SKM-1 treated with dmso at 0.1 percent for 144 hours (cell line): Measurements from ENCODE around the gene PLAGL1.
"Not testable (repeated sequence)": the region's sequence is repeated elsewhere in the genome, so short reads cannot be mapped to it uniquely, and the experiment has no call there.

Experiments used
- DNase-seq: peaks from one replicate; lab custom pipeline; 2025; ENCODE audit not compliant: unreplicated experiment; lab: John Stamatoyannopoulos, UW

The PLAGL1 gene

GRCh38 chr6:144008120-144008811 is at the start of gene PLAGL1:
TSS of gene PLAGL1 (minus strand) at chr6:144008259. CDS start at chr6:143948136, 60,123 bp downstream.
- peak; percentile 16 for DNase-seq

DNA sequence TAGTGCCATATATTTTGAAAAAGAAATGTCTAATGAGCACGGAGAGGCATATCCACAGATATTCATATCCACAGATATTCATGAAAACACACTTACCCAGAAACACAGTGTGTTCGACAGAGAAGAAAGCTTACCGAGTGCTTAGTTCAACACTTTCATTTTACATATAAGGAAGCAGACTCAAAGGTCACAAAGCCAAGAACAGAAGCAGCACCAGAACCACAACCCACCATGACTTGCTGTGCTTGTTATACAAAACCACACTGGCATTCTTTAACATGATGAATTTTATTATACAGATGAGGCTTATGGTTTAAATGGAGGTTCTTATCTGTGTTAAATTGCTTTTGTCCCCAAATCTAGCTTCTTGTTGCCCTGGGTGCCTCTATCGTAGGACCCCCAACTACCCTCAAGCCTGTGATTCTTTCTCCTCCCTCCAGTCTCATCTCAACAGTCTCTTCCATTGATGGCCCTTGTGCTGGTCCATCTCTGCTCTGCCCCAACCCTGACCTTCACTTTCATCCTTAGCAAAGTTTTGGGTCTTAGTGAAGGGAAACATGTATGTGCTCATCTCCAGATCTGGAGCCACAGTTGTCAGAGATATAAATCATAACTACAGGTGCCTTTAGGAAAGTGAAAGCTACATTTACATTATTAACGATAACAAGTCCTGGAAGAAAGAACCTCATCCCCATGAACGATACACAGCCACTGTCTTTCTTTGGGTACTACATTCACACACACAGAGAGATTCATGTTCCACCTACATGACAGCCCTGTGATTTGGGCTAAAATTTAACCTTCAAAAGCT is 47.3 kb upstream of the PLAGL1 start:
- DNase-seq, result no peak

DNA sequence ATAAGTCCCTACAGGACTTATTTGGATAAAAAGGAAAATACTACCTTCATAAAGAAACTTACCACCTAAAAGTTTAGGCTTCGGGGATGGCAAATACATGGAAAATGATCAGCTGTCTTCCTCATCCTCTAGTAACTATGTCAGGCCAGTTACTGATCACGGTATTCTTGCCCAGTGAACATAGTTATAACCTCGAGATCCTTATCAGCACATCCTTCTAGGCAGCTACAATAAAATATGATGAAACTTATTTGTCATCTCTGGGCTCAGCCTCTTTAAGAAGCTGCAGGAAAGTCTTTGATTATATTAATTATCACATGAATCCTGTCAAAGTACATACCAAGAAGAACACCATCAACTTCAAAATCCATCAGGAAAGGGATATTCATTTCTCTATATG is 45.5 kb upstream of the PLAGL1 start:
- no peak for DNase-seq

DNA sequence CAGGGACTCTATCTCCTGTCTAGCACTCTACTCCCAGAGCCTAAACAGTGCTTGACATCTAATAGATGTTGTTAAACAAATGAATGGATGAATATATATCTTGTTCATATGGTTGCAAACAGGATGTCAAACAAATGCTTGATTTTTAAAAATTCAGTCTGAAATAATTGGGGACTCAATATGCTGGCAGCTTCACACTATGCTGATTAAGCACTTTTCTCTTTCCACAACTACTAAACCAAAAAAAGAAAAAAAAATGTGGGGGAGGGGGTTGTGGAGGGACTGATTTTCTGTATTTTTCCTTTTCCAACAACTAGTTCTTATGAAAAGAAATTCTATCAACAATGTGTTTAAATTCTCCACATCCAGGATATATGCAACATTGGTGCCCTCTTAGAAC is 44.4 kb upstream of the PLAGL1 start:
- DNase-seq, result no peak

DNA sequence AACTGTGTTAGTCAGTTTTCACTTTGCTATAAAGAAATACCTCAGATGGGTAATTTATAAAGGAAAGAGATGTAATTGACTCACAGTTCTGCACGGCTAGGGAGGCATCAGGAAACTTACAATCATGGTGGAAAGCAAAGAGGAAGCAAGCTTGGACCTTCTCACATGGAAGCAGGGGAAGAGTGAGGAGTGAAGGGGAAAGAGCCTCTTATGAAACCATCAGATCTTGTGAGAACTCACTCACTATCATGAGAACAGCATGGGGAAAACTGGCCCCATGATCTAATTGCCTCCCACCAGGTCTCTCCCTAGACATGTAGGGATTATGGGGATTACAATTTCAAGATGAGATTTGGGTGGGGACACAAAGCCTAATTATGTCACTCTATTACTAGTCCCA is 41.3 kb upstream of the PLAGL1 start:
- no peak for DNase-seq

DNA sequence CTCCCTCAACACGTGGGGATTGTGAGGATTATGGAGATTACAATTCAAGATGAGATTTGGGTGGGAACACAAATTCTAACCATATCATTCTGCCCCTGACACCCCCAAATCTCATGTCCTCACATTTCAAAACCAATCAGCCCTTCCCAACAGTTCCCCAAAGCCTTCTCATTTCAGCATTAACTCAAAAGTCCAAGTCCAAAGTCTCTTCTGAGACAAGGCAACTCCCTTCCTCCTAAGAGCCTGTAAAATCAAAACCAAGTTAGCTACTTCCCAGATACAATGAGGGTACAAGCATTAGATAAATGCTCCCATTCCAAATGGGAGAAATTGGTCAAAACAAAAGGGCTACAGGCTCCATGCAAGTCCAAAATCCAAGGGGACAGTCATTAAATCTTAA is 39.6 kb upstream of the PLAGL1 start:
- no peak for DNase-seq

DNA sequence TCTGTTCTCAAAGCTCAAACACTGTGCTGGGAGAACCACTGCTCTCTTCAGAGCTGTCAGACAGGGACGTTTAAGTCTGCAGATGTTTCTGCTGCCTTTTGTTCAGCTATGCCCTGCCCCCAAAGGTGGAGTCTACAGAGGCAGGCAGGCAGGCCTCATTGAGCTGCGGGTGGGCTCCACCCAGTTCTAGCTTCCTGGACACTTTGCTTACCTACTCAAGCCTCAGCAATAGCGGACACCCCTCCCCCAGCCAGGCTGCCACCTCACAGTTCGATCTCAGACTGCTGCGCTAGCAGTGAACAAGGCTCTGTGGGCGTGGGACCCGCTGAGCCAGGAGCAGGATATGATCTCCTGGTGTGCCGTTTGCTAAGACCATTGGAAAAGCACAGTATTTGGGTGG is 38.6 kb upstream of the PLAGL1 start:
- DNase-seq, result not testable (repeated sequence)

DNA sequence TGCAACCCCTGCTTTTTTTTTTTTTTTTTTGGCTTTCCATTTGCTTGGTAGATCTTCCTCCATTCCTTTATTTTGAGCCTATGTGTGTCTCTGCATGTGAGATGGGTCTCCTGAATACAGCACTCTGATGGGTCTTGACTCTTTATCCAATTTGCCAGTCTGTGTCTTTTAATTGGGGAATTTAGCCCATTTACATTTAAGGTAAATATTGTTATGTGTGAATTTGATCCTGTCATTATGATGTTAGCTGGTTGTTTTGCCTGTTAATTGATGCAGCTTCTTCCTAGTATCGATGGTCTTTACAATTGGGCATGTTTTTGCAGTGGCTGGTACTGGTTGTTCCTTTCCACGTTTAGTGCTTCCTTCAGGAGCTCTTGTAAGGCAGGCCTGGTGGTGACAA is 36.9 kb upstream of the PLAGL1 start:
- not testable (repeated sequence) for DNase-seq

- DNase-seq, result no peak
These were observed 28.8 kb upstream of the PLAGL1 start for GRCh38 chr6:144036835-144037195.

GRCh38 chr6:144036064-144036834 is 28.2 kb upstream of the PLAGL1 start:
- DNase-seq, result peak; percentile 67

GRCh38 chr6:144035416-144035815 is 27.4 kb upstream of the PLAGL1 start:
- DNase-seq, result no peak

- no peak for DNase-seq
These were observed 26.0 kb upstream of the PLAGL1 start for GRCh38 chr6:144033816-144034735.

- no peak for DNase-seq
These were observed 21.4 kb upstream of the PLAGL1 start for GRCh38 chr6:144029452-144029851.

GRCh38 chr6:144027932-144028587 is 20.0 kb upstream of the PLAGL1 start:
- no peak for DNase-seq

- no peak for DNase-seq
These were observed 15.2 kb upstream of the PLAGL1 start for GRCh38 chr6:144023216-144023615.

GRCh38 chr6:144019929-144020328 is 11.9 kb upstream of the PLAGL1 start:
- DNase-seq, result peak; percentile 25

- DNase-seq, result peak; percentile 40
These were observed 9.4 kb upstream of the PLAGL1 start for GRCh38 chr6:144017166-144018094.

DNA sequence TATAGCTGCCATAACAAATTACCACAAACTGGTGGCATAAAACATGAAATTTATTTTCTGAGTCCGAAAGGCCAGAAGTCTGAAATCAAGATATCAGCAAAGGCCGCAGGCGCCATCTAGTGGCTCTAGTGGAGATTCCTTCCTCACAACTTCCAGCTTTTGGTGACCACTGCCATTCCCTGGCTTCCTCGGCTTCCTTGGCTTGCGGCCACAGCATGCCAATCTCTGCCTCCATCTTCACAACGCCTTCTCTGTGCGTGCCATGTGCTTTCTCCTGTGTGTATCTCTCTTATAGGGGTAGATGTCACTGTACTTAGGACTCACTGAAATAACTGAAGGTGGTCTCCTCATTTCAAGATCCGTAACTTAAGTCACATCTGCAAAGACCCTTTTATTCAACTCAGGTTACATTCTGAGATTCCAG is 5.4 kb upstream of the PLAGL1 start:
- DNase-seq, result peak; percentile 48

DNA sequence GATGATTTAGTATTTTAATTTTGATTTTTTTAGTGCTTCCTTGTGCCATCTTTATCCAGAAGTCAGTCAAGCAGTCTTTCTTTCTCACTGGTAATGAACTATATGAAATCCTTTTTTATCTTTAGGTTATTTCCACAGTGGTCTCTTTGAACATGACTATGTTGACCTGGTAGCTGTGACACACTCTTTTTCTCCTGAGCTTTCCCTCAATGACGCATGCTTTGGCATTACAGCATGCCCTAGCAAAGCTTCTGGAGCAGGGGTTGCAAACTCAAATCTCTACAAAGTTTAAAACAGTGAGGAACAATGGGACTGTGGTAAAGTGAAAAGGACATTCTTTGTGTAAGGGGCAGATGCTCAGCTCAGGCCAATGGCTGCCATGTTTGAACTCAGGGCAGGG is 4.5 kb upstream of the PLAGL1 start:
- no peak for DNase-seq
